Epithelial cell of esophagus (primary cell): ENCODE results near the gene DEXI.
"Not testable (repeated sequence)": the region's sequence is repeated elsewhere in the genome, so short reads cannot be mapped to it uniquely, and the experiment has no call there.

Experiments
- DNase-seq: peaks from one replicate; pipeline ENCODE4 v3.0.0; 2010; ENCODE audit warnings: low read depth
- H3K4me3 ChIP-seq: 2 replicates; pipeline ENCODE4 v1.5.1; 2011; ENCODE audit warnings: mild to moderate bottlenecking, low read length, control low read depth
- CTCF ChIP-seq: IDR thresholded peaks from 2 replicates; pipeline ENCODE4 v1.5.1; 2011; ENCODE audit warnings: low read depth, mild to moderate bottlenecking, low read length, control low read depth, inconsistent platforms; ENCODE audit not compliant: insufficient read depth; ENCODE audit errors: missing control alignments

Gene DEXI

GRCh38 chr16:10970065-10970464 lies 27.8 kb upstream of the DEXI start:
- no peak for DNase-seq
- no peak overlapping the region for H3K4me3 ChIP-seq
- TF ChIP-seq CTCF = no peak

GRCh38 chr16:10969615-10970014 lies 27.3 kb upstream of the DEXI start:
- no peak overlapping the region for H3K4me3 ChIP-seq
- no peak for TF ChIP-seq CTCF
- no peak for DNase-seq

- DNase-seq = no peak
- no peak overlapping the region for H3K4me3 ChIP-seq
- TF ChIP-seq CTCF = no peak
Observed at GRCh38 chr16:10968498-10968897, 26.2 kb upstream of the DEXI start.

- no peak for DNase-seq
- H3K4me3 ChIP-seq = no peak overlapping the region
- TF ChIP-seq CTCF = no peak
Observed at GRCh38 chr16:10967986-10968385, 25.7 kb upstream of the DEXI start.

GRCh38 chr16:10966559-10966958 lies 24.3 kb upstream of the DEXI start:
- H3K4me3 ChIP-seq, DNase-seq: not testable (repeated sequence)

- no peak for TF ChIP-seq CTCF
- no peak for DNase-seq
- no peak overlapping the region for H3K4me3 ChIP-seq
Observed at GRCh38 chr16:10966129-10966528, 23.9 kb upstream of the DEXI start.

- H3K4me3 ChIP-seq = no peak overlapping the region
- DNase-seq = no peak
- no peak for TF ChIP-seq CTCF
Observed at GRCh38 chr16:10965440-10966061, 23.3 kb upstream of the DEXI start.
